Measurements from ENCODE around the gene ACSM2B. TPM values are rescaled to one million over a fixed set of nuclear protein-coding genes. Genes with fewer than 3 reads are reported as not detected.
"Not testable (repeated sequence)": the region's sequence is repeated elsewhere in the genome, so short reads cannot be mapped to it uniquely, and the experiment has no call there.

Gene ACSM2B
- under 1 TPM in 2 of 5 donors, not detected in 3; 0.18 to 0.86 TPM for total RNA-seq
- not detected for total RNA-seq (2013)
- total RNA-seq, result 0 to 0.06 (median 0) reads per million in 29 experiments

DNA sequence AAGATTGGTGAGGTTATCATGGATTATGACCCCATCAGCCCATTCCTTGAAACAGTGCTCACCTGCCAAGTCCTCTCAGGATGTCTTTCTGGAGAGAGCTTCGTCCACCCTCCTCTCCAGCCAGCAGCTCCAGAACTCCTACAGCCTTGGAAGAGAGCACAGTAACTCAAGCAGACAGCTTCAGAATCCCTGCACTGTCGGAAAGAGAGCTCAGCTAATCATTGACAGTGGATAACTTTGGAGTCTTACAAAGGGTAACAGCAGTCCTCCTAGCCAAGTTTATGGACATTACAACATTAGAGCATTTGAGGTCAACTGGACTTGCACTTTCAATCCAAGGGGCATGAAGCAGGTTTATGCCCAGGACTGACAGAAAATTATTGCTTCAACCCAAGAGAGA lies at the start of gene ACSM2B:
Gene ACSM2B (minus strand): TSS at position 223 of the 400 bp plus-strand sequence. CDS start 11,522 bp downstream, outside the sequence.
- H3K27me3 Mint-ChIP-seq; H3K27ac Mint-ChIP-seq; H3K9me3 Mint-ChIP-seq; DNase-seq; POLR2A ChIA-PET; H3K36me3 ChIP-seq (ENCODE audit: control insufficient read depth in 2 of 2, extremely low read depth in 1 of 2, insufficient read depth in 1 of 2, low read length in 1 of 2); H3K4me1 Mint-ChIP-seq; H3K27ac ChIP-seq (ENCODE audit: low read length); H3K4me3 Mint-ChIP-seq; H3K9me3 ChIP-seq; ATAC-seq (replicated peaks in 1 of 4); H3K27me3 ChIP-seq (replicated peaks in 1 of 2; ENCODE audit: control insufficient read depth in 2 of 2, extremely low read depth in 1 of 2, insufficient read depth in 2 of 2, low read length in 1 of 2); CTCF ChIA-PET; H3K4me1 ChIP-seq (ENCODE audit: control insufficient read depth in 1 of 2, extremely low read depth in 1 of 2, insufficient read depth in 2 of 2, low read length in 2 of 2); H3K4me3 ChIP-seq (ENCODE audit: control insufficient read depth in 1 of 2, extremely low read depth in 1 of 2, low read length in 1 of 2); H3K36me3 Mint-ChIP-seq: not testable (repeated sequence)
- WGBS (ENCODE audit: insufficient coverage), result no CpG with 5 or more reads among the region's 2 CpGs

DNA sequence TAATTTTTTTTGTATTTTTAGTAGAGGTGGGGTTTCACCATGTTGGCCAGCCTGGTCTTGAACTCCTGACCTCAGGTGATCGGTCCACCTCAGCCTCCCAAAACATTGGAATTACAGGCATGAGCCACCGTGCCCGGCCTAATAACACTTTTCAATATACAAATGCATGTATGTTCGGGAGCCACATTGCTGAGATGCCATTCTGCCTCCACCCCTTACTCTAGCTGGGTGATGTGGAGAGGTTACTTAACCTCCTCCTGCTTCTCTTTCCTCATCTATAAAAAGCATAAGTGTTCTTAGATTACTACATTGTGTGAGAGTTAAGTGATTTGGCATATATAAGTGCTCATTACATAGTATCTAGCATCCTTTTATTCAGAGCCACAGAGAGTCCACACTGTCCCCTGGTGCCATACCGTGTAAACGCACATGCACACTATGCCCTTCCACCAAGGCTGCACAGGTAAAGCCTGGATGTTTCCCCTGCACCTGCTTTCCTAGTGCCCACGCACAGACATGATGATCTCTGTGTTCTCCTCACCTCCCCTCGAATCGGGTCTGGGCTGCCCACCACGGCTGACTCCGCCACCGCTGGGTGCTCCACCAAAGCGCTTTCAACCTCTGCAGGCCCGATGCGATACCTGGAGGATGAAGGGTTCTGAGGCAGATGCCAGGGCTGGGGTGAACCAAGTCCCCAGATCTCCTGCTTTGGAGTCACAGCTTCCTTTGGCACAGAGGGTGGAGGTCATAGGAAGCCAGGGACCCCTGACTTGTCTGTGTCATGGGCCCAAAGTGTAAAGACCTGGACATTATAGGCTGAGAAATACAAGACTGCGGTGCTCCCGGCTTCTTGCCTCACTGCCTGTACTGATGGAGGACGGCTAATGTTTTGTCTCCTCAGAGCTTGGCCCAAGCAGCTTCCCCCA lies 49.0 kb upstream of the ACSM2B start:
- ATAC-seq (replicated peaks in 1 of 4), result no peak
- peaks cover 0 to 2% of the 10 kb centered on the region in 2 donors for H3K27me3 Mint-ChIP-seq
- Histone ChIP-seq H3K4me1 (ENCODE audit: control insufficient read depth in 1 of 2, extremely low read depth in 1 of 2, insufficient read depth in 2 of 2, low read length in 2 of 2) (no peaks in the 10 kb centered on the region), H3K27ac (ENCODE audit: low read length) (no peak overlapping the region), H3K36me3 (ENCODE audit: control insufficient read depth in 2 of 2, extremely low read depth in 1 of 2, insufficient read depth in 1 of 2, low read length in 1 of 2) (no peaks in the 10 kb centered on the region), H3K27me3 (replicated peaks in 1 of 2; ENCODE audit: control insufficient read depth in 2 of 2, extremely low read depth in 1 of 2, insufficient read depth in 2 of 2, low read length in 1 of 2) (peaks cover 0 to 12% of the 10 kb centered on the region in 2 experiments), H3K9me3 (no peaks in the 10 kb centered on the region), H3K4me3 (ENCODE audit: control insufficient read depth in 1 of 2, extremely low read depth in 1 of 2, low read length in 1 of 2) (no peak overlapping the region)
- CTCF ChIA-PET, result no interaction called here
- 93% methylated on average over 14 of the region's 18 CpGs for WGBS (ENCODE audit: insufficient coverage)
- no peak overlapping the region for H3K27ac Mint-ChIP-seq
- no peaks in the 10 kb centered on the region for H3K9me3 Mint-ChIP-seq
- peaks cover 4 to 7% (median 5%) of the 10 kb centered on the region in 3 donors for H3K4me1 Mint-ChIP-seq
- POLR2A ChIA-PET, result no interaction called here
- H3K36me3 Mint-ChIP-seq, result no peaks in the 10 kb centered on the region
- H3K4me3 Mint-ChIP-seq, result no peak overlapping the region
- DNase-seq, result no peak

DNA sequence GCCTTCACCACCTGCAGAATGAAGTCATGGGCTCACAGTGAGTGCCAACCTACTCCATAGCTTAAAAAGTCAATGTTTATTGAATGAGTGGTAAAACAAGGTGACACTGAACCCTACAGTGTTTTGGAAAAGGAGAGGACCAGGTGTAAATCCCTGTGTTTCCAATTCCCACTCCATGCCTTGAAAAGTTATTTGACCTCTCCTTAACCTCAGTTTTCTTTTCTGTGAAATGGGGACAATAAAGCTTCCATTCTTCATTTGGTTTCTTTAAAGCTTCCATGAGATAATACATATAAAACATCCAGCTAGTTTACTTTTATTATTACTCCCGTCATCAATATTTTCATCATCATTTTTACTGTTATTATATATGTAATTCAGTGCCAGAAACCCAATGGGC lies 48.0 kb upstream of the ACSM2B start:
- DNase-seq, result no peak
- H3K9me3 ChIP-seq, result no peaks in the 10 kb centered on the region
- no peaks in the 10 kb centered on the region for H3K36me3 ChIP-seq (ENCODE audit: control insufficient read depth in 2 of 2, extremely low read depth in 1 of 2, insufficient read depth in 1 of 2, low read length in 1 of 2)
- peaks cover 0 to 12% of the 10 kb centered on the region in 2 experiments for H3K27me3 ChIP-seq (replicated peaks in 1 of 2; ENCODE audit: control insufficient read depth in 2 of 2, extremely low read depth in 1 of 2, insufficient read depth in 2 of 2, low read length in 1 of 2)
- no peaks in the 10 kb centered on the region for H3K4me1 ChIP-seq (ENCODE audit: control insufficient read depth in 1 of 2, extremely low read depth in 1 of 2, insufficient read depth in 2 of 2, low read length in 2 of 2)
- H3K4me3 ChIP-seq (ENCODE audit: control insufficient read depth in 1 of 2, extremely low read depth in 1 of 2, low read length in 1 of 2), result no peak overlapping the region
- H3K4me1 Mint-ChIP-seq, result peaks cover 4 to 7% (median 5%) of the 10 kb centered on the region in 3 donors
- H3K4me3 Mint-ChIP-seq, result no peak overlapping the region
- H3K9me3 Mint-ChIP-seq, result no peaks in the 10 kb centered on the region
- no peak overlapping the region for H3K27ac Mint-ChIP-seq
- WGBS (ENCODE audit: insufficient coverage), result no CpG with 5 or more reads among the region's 1 CpG
- ATAC-seq (replicated peaks in 1 of 4), result no peak
- no peak overlapping the region for H3K27ac ChIP-seq (ENCODE audit: low read length)
- ChIA-PET CTCF (no interaction called here), POLR2A (no interaction called here)
- no peaks in the 10 kb centered on the region for H3K36me3 Mint-ChIP-seq
- peaks cover 0 to 4% of the 10 kb centered on the region in 2 donors for H3K27me3 Mint-ChIP-seq

GRCh38 chr16:20622498-20622870 lies 46.3 kb upstream of the ACSM2B start:
- ChIA-PET CTCF (no interaction called here), POLR2A (no interaction called here)
- Mint-ChIP-seq H3K9me3 (no peaks in the 10 kb centered on the region), H3K4me1 (no peaks in the 10 kb centered on the region), H3K27ac (no peak overlapping the region), H3K36me3 (no peaks in the 10 kb centered on the region), H3K27me3 (peaks cover 5 to 7% of the 10 kb centered on the region in 2 donors), H3K4me3 (no peak overlapping the region)
- no peak for DNase-seq
- Histone ChIP-seq H3K9me3 (no peaks in the 10 kb centered on the region), H3K4me3 (ENCODE audit: control insufficient read depth in 1 of 2, extremely low read depth in 1 of 2, low read length in 1 of 2) (no peak overlapping the region), H3K4me1 (ENCODE audit: control insufficient read depth in 1 of 2, extremely low read depth in 1 of 2, insufficient read depth in 2 of 2, low read length in 2 of 2) (no peaks in the 10 kb centered on the region), H3K36me3 (ENCODE audit: control insufficient read depth in 2 of 2, extremely low read depth in 1 of 2, insufficient read depth in 1 of 2, low read length in 1 of 2) (no peaks in the 10 kb centered on the region), H3K27ac (ENCODE audit: low read length) (no peak overlapping the region), H3K27me3 (replicated peaks in 1 of 2; ENCODE audit: control insufficient read depth in 2 of 2, extremely low read depth in 1 of 2, insufficient read depth in 2 of 2, low read length in 1 of 2) (peaks cover 0 to 12% of the 10 kb centered on the region in 2 experiments)
- ATAC-seq (replicated peaks in 1 of 4), result no peak

GRCh38 chr16:20621406-20621805 lies 45.2 kb upstream of the ACSM2B start:
- Histone ChIP-seq H3K9me3 (no peaks in the 10 kb centered on the region), H3K27me3 (replicated peaks in 1 of 2; ENCODE audit: control insufficient read depth in 2 of 2, extremely low read depth in 1 of 2, insufficient read depth in 2 of 2, low read length in 1 of 2) (peaks cover 0 to 12% of the 10 kb centered on the region in 2 experiments), H3K4me1 (ENCODE audit: control insufficient read depth in 1 of 2, extremely low read depth in 1 of 2, insufficient read depth in 2 of 2, low read length in 2 of 2) (no peaks in the 10 kb centered on the region), H3K36me3 (ENCODE audit: control insufficient read depth in 2 of 2, extremely low read depth in 1 of 2, insufficient read depth in 1 of 2, low read length in 1 of 2) (no peaks in the 10 kb centered on the region), H3K4me3 (ENCODE audit: control insufficient read depth in 1 of 2, extremely low read depth in 1 of 2, low read length in 1 of 2) (no peak overlapping the region), H3K27ac (ENCODE audit: low read length) (no peak overlapping the region)
- peaks cover 7 to 9% of the 10 kb centered on the region in 2 donors for H3K27me3 Mint-ChIP-seq
- H3K4me1 Mint-ChIP-seq, result no peaks in the 10 kb centered on the region
- H3K27ac Mint-ChIP-seq, result no peak overlapping the region
- 85% methylated on average over 6 of the region's 6 CpGs for whole genome bisulfite sequencing (ENCODE audit: insufficient coverage)
- CTCF ChIA-PET, result no interaction called here
- DNase-seq (no peak), ATAC-seq (replicated peaks in 1 of 4) (peak in 1 of 4 experiments; percentile 13)
- no peaks in the 10 kb centered on the region for H3K36me3 Mint-ChIP-seq
- H3K9me3 Mint-ChIP-seq, result no peaks in the 10 kb centered on the region
- POLR2A ChIA-PET, result no interaction called here
- H3K4me3 Mint-ChIP-seq, result no peak overlapping the region

DNA sequence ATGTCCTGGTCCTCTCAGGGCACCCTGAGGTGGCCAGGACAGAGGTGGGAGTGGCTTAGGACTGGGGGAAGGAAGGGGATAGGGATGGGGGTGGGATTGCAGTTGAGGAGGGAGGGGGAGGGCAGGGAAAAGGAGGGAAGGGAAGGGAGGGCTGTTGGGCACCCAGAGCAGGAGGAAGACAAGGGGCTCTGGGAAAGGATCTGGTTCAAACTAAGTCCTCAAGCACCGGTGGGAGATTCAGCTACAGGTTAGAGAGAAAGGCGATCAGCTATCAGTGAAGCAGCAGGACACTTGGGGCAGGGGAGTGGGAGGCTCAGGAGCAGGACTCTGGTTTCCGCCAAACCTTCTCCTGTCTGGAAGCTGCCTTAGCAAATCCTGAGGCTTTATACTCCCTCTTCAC lies 44.6 kb upstream of the ACSM2B start:
- ChIA-PET POLR2A (no interaction called here), CTCF (no interaction called here)
- no peak overlapping the region for H3K4me3 ChIP-seq (ENCODE audit: control insufficient read depth in 1 of 2, extremely low read depth in 1 of 2, low read length in 1 of 2)
- DNase-seq (no peak), ATAC-seq (replicated peaks in 1 of 4) (no peak)
- WGBS (ENCODE audit: insufficient coverage), result 100% methylated on average over 1 of the region's 3 CpGs
- Mint-ChIP-seq H3K4me3 (no peak overlapping the region), H3K27me3 (peaks cover 7 to 9% of the 10 kb centered on the region in 2 donors), H3K4me1 (no peaks in the 10 kb centered on the region), H3K27ac (no peak overlapping the region), H3K9me3 (no peaks in the 10 kb centered on the region), H3K36me3 (no peaks in the 10 kb centered on the region)
- H3K4me1 ChIP-seq (ENCODE audit: control insufficient read depth in 1 of 2, extremely low read depth in 1 of 2, insufficient read depth in 2 of 2, low read length in 2 of 2), result no peaks in the 10 kb centered on the region
- no peaks in the 10 kb centered on the region for H3K9me3 ChIP-seq
- no peaks in the 10 kb centered on the region for H3K36me3 ChIP-seq (ENCODE audit: control insufficient read depth in 2 of 2, extremely low read depth in 1 of 2, insufficient read depth in 1 of 2, low read length in 1 of 2)
- H3K27me3 ChIP-seq (replicated peaks in 1 of 2; ENCODE audit: control insufficient read depth in 2 of 2, extremely low read depth in 1 of 2, insufficient read depth in 2 of 2, low read length in 1 of 2), result peaks cover 0 to 12% of the 10 kb centered on the region in 2 experiments
- no peak overlapping the region for H3K27ac ChIP-seq (ENCODE audit: low read length)
